ENCODE measurements around the gene IL11RA. TPM values are rescaled to one million over a fixed set of nuclear protein-coding genes. Genes with fewer than 3 reads are reported as not detected.
A peak's percentile ranks its signal among the peaks of the same experiment; 100 is the strongest.

The IL11RA gene
- polyA plus RNA-seq (ENCODE audit: insufficient read length) = 96.1 TPM

- peak; percentile 91 for DNase-seq
These were observed at the start of gene IL11RA for GRCh38 chr9:34651876-34652601. Gene IL11RA (plus strand): TSS chr9:34652185. CDS start chr9:34655218, 3,033 bp downstream.

GRCh38 chr9:34603610-34604231, 48.3 kb upstream of the IL11RA start:
- peak; percentile 82 for DNase-seq

- no peak for DNase-seq
These were observed 45.8 kb upstream of the IL11RA start for GRCh38 chr9:34606190-34606589.

GRCh38 chr9:34606905-34607304, 45.1 kb upstream of the IL11RA start:
- no peak for DNase-seq

GRCh38 chr9:34607331-34607730, 44.7 kb upstream of the IL11RA start:
- DNase-seq = no peak

GRCh38 chr9:34610434-34611206, 41.4 kb upstream of the IL11RA start:
- DNase-seq = no peak

GRCh38 chr9:34611251-34611810, 40.7 kb upstream of the IL11RA start:
- peak; percentile 34 for DNase-seq

- DNase-seq = peak; percentile 95
These were observed 39.9 kb upstream of the IL11RA start, which contains the start of gene RPP25L for GRCh38 chr9:34611811-34612787. Gene RPP25L (minus strand): TSS chr9:34612097. CDS start chr9:34611296, 801 bp downstream.

- peak; percentile 83 for DNase-seq
These were observed 39.1 kb upstream of the IL11RA start for GRCh38 chr9:34612788-34613390.

- no peak for DNase-seq
These were observed 36.9 kb upstream of the IL11RA start for GRCh38 chr9:34615132-34615531.

GRCh38 chr9:34620061-34620994, 31.7 kb upstream of the IL11RA start, which contains the start of gene DCTN3:
Gene DCTN3 (minus strand): TSS chr9:34620495. CDS start chr9:34620464, 31 bp downstream.
- DNase-seq = peak; percentile 93

GRCh38 chr9:34623374-34624235, 28.4 kb upstream of the IL11RA start:
- DNase-seq = no peak

- no peak for DNase-seq
These were observed 27.4 kb upstream of the IL11RA start for GRCh38 chr9:34624475-34625185.

- DNase-seq = no peak
These were observed 26.8 kb upstream of the IL11RA start for GRCh38 chr9:34625186-34625486.

GRCh38 chr9:34627716-34628655, 24.0 kb upstream of the IL11RA start:
- DNase-seq = no peak

- DNase-seq = no peak
These were observed 23.1 kb upstream of the IL11RA start, which contains the start of gene ARID3C for GRCh38 chr9:34628656-34629490. Gene ARID3C (minus strand): TSS chr9:34629066. CDS start chr9:34628014, 1,052 bp downstream.
